Thoracic aorta endothelial cell (primary cell): Measurements from ENCODE around the gene MCFD2. TPM values are rescaled to one million over a fixed set of nuclear protein-coding genes. Genes with fewer than 3 reads are reported as not detected.

ENCODE experiments used
- small RNA-seq: library from RNA; depleted of rRNA; stranded (forward); fragments of <200 nt; gene quantifications from one replicate; pipeline ENCODE3, GENCODE V24; 2012
- total RNA-seq: library from RNA; depleted of rRNA; stranded (reverse); fragments of >200 nt; gene quantifications from 2 replicates; pipeline ENCODE4 v1.2.3, GENCODE V29; 2012

Gene MCFD2
- total RNA-seq, result 185 and 276 TPM in 2 replicates

DNA sequence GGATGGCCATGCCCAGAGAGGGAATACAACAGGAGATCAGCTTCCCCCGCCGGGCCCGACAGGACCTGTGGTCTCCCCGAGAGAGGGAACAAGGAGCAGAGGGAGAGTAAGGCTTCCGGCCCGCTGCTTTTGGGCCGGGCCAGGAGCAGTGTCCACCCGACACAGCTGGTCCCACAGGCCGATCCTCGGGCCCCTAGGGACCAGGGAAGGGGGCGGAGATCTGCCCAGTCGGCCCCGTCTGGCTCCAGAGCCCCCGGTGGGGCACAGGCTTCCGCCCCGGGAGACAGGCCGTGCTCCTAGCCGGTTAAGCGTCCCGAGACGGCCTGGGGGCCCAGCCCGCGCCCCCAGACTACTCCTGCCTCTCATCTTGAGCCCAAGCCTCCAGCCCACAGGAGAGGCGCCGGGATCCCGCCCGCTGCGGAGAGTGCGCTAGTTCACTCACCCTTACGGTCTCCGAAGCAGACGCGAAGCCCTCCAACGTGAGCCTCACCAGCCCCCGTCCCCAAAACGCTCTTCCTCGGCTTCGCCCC, at the start of gene MCFD2:
MCFD2 (minus strand) TSS at position 526 of the 530 bp plus-strand sequence. CDS start 6,635 bp downstream, outside the sequence.

Small RNA genes within 50 kb of the gene (small RNA-seq; reads per million reads assigned to genes)
- gene AC093732.2, result not detected

Other genes with a start within 250 kb of the MCFD2 start
- gene SOCS5, start 216.5 kb downstream of the MCFD2 start, total RNA-seq, result 20.2 and 23.0 TPM in 2 replicates
- gene TTC7A, start 25.4 kb upstream of the MCFD2 start, total RNA-seq, result 19.0 and 20.5 TPM in 2 replicates
- 0.13 and 0.65 TPM in 2 replicates for gene STPG4, start 239.5 kb upstream of the MCFD2 start, total RNA-seq